HG02870 (cell line): ENCODE results near the gene ODAD2.

Experiments used
- ATAC-seq: cut with Tn5 transposase; IDR thresholded peaks from one replicate; pipeline ENCODE4 v1.9.1; 2021; ENCODE audit warnings: mild to moderate bottlenecking, moderate library complexity; ENCODE audit not compliant: unreplicated experiment

The ODAD2 gene

DNA sequence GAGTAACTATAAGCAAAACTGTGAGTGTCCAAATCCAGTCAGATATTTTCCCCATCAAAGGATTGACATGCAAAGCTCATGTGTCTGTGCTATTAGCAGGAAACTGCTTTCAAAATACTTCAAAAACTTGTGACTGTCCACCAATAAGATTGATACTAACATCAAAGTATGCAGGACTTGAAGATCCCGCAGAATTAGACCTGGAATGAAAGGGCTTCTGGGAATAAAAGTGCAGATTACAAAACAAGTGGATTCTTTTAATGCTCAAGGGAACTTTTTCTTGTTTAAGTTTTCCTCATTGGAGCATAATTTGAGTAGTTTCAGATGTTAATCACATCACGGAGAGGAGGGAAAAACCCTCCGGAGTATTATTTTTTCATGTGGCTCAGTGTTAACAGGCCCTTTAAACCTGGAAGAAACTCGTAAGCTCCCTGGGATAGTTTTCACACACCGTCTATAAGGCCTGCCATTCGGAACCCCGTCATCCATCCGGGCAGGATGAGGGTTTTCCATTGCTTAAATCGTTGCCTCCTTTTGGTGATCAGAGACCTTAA, 219.3 kb downstream of the ODAD2 start:
- ATAC-seq: no peak

DNA sequence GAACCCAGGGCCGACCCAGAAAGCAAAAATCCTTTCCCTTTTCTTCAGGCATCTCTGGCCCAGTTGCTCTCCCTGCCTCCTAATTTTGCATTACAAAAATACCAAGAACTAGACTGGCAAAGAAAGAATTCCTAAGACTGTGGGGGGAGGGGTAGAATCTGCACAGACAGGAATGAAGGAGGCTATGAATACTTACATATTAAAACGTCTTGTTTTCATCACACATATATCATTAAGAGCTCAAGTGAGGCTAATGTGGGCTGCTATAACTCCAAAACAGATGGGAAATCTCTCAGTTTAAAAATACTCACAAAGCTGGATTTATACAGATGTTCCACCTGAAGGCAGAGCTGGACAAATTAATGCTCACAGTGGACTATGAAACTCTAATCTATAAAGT, 224.0 kb downstream of the ODAD2 start:
- ATAC-seq: no peak

DNA sequence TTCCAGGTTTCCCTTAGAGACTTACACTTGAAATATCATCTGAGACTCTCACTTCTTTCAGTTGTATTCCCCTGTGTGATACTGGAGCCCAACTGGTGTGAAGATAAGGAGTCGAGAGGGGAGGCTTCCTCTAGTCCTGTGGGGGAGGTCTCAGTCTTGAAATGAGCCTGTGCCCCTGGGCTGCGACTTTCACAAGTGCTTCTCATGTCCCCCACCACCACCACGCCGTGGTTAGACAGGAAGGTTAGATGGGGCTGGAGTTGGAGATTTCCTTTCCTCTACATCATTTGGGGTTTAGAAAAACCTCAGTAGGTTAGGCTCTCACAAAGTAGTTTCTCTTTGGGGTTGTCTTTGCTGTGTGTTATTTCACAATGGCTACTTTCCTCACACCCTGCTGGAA, 227.6 kb downstream of the ODAD2 start:
- ATAC-seq: no peak

DNA sequence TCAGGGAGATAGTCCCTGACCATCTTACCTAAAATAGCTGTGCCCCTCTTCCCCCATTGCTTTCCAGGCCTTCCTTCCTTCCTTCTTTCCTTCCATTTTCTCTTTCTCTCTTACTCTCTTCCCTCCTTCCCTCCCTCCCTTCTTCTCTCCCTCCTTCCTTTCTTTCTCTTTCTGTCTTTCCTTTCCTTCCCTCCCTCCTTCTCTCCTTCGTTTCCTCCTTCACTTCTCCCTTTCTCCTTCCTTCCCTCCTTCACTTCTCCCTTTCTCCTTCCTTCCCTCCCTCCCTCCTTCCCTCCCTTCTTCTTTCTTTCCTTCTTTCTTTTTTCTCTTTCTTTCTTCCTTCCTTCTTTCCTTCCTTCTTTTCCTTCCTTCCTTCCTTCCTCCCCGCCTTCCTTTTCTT, 228.7 kb downstream of the ODAD2 start:
- ATAC-seq: no peak
